Panc1 (cell line): ENCODE measurements around the gene MRPL54. TPM values are rescaled to one million over a fixed set of nuclear protein-coding genes. Genes with fewer than 3 reads are reported as not detected.

Experiments
- ATAC-seq: fragments of 200-7000 bp; cut with Tn5 transposase; 2 replicates; pipeline ENCODE4 v1.9.1; 2020; ENCODE audit warnings: mild to moderate bottlenecking, moderate library complexity
- BruUV-seq: library from RNA; stranded (reverse); fragments of 400-500 nt; replicated peaks from 2 replicates; lab custom pipeline; 2021; lab: Mats Ljungman, UMichigan
- CTCF ChIA-PET: fragments of 300-600 bp; sonication (Branson Sonifier 250); formaldehyde crosslinking; loops from one replicate; lab custom pipeline; 2022; ENCODE audit warnings: antibody characterized with exemption; lab: Charles Lee
- POLR2A ChIA-PET: fragments of 300-600 bp; sonication (Branson Sonifier 250); formaldehyde crosslinking; loops from one replicate; lab custom pipeline; 2022; ENCODE audit warnings: antibody characterized with exemption; lab: Charles Lee
- DNase-seq: peaks from one replicate; pipeline ENCODE4 v3.0.0-alpha.2; 2010; ENCODE audit warnings: low read depth, low spot score
- H3K27ac ChIP-seq: 2 replicates; pipeline ENCODE4 v1.5.1; 2011; ENCODE audit warnings: mild to moderate bottlenecking, low read length, inconsistent platforms
- H3K27me3 ChIP-seq: fragments of 200-500 bp; sonication (Bioruptor generic); 2 replicates; pipeline ENCODE4 v1.6.0; 2014; ENCODE audit warnings: low read length, inconsistent platforms; ENCODE audit not compliant: control insufficient read depth, insufficient read depth
- H3K36me3 ChIP-seq: fragments of 200-500 bp; sonication (Bioruptor generic); 2 replicates; pipeline ENCODE4 v1.5.1; 2014; ENCODE audit warnings: inconsistent platforms, mild to moderate bottlenecking, low read length, moderate library complexity; ENCODE audit not compliant: control insufficient read depth, insufficient read depth
- H3K4me1 ChIP-seq: 2 replicates; pipeline ENCODE4 v1.5.1; 2011; ENCODE audit warnings: inconsistent platforms, mild to moderate bottlenecking, low read length, moderate library complexity; ENCODE audit not compliant: control insufficient read depth, insufficient read depth
- H3K4me3 ChIP-seq, 2 experiments: 2 replicates each; pipeline ENCODE4 v1.5.1; 2011 to 2012; ENCODE audit warnings: low read depth in 2 of 2, low read length in 2 of 2, mild to moderate bottlenecking in 2 of 2, inconsistent platforms in 1 of 2, moderate library complexity in 1 of 2
- H3K9me3 ChIP-seq: fragments of 200-500 bp; sonication (Bioruptor generic); 2 replicates; pipeline ENCODE4 v1.5.1; 2014; ENCODE audit warnings: low read depth, mild to moderate bottlenecking, inconsistent platforms, low read length, moderate library complexity; ENCODE audit not compliant: control insufficient read depth, insufficient read depth
- POLR2AphosphoS5 ChIP-seq: IDR thresholded peaks from 2 replicates; pipeline ENCODE4 v1.6.1; 2012; ENCODE audit warnings: mild to moderate bottlenecking, low read depth, low read length, moderate library complexity
- SIN3A ChIP-seq: IDR thresholded peaks from 2 replicates; pipeline ENCODE4 v1.6.1; 2012; ENCODE audit warnings: low read depth, mild to moderate bottlenecking, low read length, moderate library complexity, borderline replicate concordance; ENCODE audit not compliant: insufficient read depth
- TCF7L2 ChIP-seq: IDR thresholded peaks from 2 replicates; pipeline ENCODE4 v1.6.1; 2011; ENCODE audit warnings: mild to moderate bottlenecking, low read depth, low read length, inconsistent platforms
- in situ Hi-C: cut with HindIII; loops from 2 replicates; pipeline ENCODE4 v1.10.0; 2016; ENCODE audit warnings: low sequenced_read_pairs, low pct_unique_long_range_greater_than_20kb
- intact Hi-C: fragments of 100-400 bp; cut with micrococcal nuclease; formaldehyde crosslinking; loops from one replicate; pipeline ENCODE4 v1.10.0; 2022; ENCODE audit not compliant: unreplicated experiment
- total RNA-seq: library from RNA; stranded (reverse); gene quantifications from one replicate; pipeline ENCODE4 v1.2.1, GENCODE V29; 2021; ENCODE audit not compliant: unreplicated experiment
- TF ChIP-seq, protein P1 (sequence below): fragments of 450-650 bp; IDR thresholded peaks from 2 replicates; pipeline ENCODE4 v1.5.1; 2017; ENCODE audit warnings: mild to moderate bottlenecking
- TF ChIP-seq, protein P2 (sequence below), 2 experiments: IDR thresholded peaks; 2 replicates each; pipeline ENCODE4 v1.6.1; 2011 to 2012; ENCODE audit warnings: low read depth in 2 of 2, control low read depth in 1 of 2, low read length in 1 of 2, mild to moderate bottlenecking in 1 of 2, moderate library complexity in 1 of 2; ENCODE audit not compliant: insufficient read depth in 1 of 2

Gene MRPL54
- total RNA-seq, 1 experiment from 2014 or later, result 42.8 TPM

DNA sequence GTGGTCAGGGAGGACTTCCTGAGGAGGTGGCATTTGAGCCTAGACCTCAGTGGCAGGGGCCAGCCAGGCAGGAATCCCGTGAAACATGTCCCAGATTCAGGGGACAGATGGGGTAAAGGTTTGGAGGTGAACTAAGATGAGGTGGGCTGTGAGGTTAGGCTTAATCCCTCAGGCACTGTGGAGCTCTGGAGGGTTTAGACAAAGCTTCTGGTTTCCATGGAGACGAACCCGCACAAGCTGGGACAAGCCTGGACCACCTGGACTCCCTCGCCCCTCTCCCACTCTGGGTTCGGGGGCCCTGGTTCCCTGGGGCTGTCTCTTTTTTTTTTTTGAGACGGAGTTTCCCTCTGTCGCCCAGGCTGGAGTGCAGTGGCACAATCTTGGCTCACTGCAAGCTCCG lies 38.6 kb upstream of the MRPL54 start:
- POLR2A ChIA-PET, result no interaction called here
- H3K27ac ChIP-seq, result no peak overlapping the region
- H3K9me3 ChIP-seq, result no peaks in the 10 kb centered on the region
- no peak overlapping the region for H3K4me3 ChIP-seq
- DNase-seq (no peak), ATAC-seq (no peak)
- intact Hi-C loops, result no loop called here
- in situ Hi-C loops, result no loop called here
- H3K27me3 ChIP-seq, result no peaks in the 10 kb centered on the region
- H3K36me3 ChIP-seq, result no peaks in the 10 kb centered on the region
- no TSS peak for BruUV-seq
- TF ChIP-seq SIN3A (no peak), POLR2AphosphoS5 (no peak), TCF7L2 (no peak)
- TF ChIP-seq, protein P1, sequence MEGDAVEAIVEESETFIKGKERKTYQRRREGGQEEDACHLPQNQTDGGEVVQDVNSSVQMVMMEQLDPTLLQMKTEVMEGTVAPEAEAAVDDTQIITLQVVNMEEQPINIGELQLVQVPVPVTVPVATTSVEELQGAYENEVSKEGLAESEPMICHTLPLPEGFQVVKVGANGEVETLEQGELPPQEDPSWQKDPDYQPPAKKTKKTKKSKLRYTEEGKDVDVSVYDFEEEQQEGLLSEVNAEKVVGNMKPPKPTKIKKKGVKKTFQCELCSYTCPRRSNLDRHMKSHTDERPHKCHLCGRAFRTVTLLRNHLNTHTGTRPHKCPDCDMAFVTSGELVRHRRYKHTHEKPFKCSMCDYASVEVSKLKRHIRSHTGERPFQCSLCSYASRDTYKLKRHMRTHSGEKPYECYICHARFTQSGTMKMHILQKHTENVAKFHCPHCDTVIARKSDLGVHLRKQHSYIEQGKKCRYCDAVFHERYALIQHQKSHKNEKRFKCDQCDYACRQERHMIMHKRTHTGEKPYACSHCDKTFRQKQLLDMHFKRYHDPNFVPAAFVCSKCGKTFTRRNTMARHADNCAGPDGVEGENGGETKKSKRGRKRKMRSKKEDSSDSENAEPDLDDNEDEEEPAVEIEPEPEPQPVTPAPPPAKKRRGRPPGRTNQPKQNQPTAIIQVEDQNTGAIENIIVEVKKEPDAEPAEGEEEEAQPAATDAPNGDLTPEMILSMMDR, result no peak
- TF ChIP-seq, protein P2, sequence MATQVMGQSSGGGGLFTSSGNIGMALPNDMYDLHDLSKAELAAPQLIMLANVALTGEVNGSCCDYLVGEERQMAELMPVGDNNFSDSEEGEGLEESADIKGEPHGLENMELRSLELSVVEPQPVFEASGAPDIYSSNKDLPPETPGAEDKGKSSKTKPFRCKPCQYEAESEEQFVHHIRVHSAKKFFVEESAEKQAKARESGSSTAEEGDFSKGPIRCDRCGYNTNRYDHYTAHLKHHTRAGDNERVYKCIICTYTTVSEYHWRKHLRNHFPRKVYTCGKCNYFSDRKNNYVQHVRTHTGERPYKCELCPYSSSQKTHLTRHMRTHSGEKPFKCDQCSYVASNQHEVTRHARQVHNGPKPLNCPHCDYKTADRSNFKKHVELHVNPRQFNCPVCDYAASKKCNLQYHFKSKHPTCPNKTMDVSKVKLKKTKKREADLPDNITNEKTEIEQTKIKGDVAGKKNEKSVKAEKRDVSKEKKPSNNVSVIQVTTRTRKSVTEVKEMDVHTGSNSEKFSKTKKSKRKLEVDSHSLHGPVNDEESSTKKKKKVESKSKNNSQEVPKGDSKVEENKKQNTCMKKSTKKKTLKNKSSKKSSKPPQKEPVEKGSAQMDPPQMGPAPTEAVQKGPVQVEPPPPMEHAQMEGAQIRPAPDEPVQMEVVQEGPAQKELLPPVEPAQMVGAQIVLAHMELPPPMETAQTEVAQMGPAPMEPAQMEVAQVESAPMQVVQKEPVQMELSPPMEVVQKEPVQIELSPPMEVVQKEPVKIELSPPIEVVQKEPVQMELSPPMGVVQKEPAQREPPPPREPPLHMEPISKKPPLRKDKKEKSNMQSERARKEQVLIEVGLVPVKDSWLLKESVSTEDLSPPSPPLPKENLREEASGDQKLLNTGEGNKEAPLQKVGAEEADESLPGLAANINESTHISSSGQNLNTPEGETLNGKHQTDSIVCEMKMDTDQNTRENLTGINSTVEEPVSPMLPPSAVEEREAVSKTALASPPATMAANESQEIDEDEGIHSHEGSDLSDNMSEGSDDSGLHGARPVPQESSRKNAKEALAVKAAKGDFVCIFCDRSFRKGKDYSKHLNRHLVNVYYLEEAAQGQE (IDR thresholded peaks at IDR 0.05; ENCODE audit: insufficient read depth in 1 of 2, low read depth in 2 of 2, low read length in 1 of 2), result no peak
- H3K4me1 ChIP-seq, result peaks cover 8% of the 10 kb centered on the region
- CTCF ChIA-PET, result interaction anchor here (0.5 kb wide), 1 partner anchor 15 kb away, joined by 3 read pairs; no protein-coding TSS in a partner anchor

DNA sequence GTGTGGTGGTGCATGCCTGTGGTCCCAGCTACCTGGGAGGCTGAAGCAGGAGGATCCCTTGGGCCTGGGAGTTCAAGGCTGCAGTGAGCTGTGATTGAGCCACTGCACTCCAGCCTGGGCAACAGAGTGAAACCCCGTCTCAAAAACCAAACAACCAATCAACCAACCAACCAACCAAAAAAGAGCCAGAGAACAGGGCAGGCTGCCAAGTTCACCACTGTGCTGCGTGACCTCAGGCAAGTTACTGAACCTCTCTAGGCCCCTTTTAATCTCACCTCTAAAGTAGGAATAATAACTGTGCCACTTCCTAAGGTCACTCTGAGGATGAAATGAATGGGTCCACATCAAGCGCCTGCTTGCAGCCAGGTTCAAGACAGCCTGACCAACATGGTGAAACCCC lies 37.4 kb upstream of the MRPL54 start:
- ChIA-PET CTCF (interaction anchor here (0.6 kb wide), 1 partner anchor 77 kb away, joined by 4 read pairs; no protein-coding TSS in a partner anchor), POLR2A (no interaction called here)
- DNase-seq (no peak), ATAC-seq (no peak)
- H3K27ac ChIP-seq, result no peak overlapping the region
- no TSS peak for BruUV-seq
- intact Hi-C loops (no loop called here), in situ Hi-C loops (no loop called here)
- H3K4me1 ChIP-seq, result peaks cover 7% of the 10 kb centered on the region
- H3K27me3 ChIP-seq, result no peaks in the 10 kb centered on the region
- no peaks in the 10 kb centered on the region for H3K36me3 ChIP-seq
- H3K4me3 ChIP-seq, result no peak overlapping the region
- H3K9me3 ChIP-seq, result no peaks in the 10 kb centered on the region
- TF ChIP-seq, protein P2 (IDR thresholded peaks at IDR 0.05; ENCODE audit: insufficient read depth in 1 of 2, low read depth in 2 of 2, low read length in 1 of 2), result no peak
- no peak for TF ChIP-seq POLR2AphosphoS5
